ENCODE data around the gene ITK. TPM values are rescaled to one million over a fixed set of nuclear protein-coding genes. Genes with fewer than 3 reads are reported as not detected.

ITK gene
- total and polyA plus RNA-seq, 4 donors: 0.35 to 1.5 (median 0.43) TPM

DNA sequence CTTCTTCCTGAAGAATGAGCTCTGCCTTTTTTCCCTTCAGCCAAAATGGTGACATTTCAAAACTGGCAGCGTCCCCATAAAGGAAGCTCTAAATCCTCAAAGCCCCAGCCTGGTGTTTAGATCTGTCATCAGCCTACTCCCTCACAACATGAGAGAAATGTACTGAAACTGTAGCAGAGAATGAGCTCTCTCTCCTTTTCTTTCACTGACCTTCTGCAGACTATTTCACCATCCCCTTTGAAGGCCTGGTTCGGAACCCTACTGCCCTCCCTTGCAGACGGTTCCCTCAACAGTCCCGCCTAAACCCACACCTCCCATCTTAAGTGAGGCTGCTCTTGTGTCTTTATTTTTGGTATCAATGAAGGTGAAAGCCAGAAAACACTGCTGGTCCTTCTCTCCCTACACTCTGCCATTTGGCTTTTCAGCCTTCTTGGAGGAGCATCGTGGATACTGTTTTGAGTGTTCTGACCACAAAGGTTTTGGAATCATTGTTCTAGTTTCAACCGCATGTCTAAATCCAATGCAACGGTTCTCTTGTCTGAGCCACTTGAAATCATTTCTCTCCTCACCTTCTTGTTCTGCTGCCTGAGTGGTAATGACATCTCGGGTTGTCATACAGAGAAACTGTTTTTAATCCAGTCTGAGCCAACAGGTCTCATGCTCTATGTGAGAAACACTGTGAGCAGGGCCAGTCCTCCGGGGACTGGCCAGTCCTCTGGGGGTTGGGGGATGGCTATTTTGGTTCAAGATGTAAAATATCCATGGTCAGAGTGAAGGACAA lies 39.0 kb downstream of the ITK start:
- no peak for DNase-seq (ENCODE audit: low spot score)
- no peaks in the 10 kb centered on the region for H3K4me1 ChIP-seq (ENCODE audit: control insufficient read depth in 4 of 4, insufficient read depth in 4 of 4, low read length in 3 of 4)
- no peak overlapping the region for H3K4me3 ChIP-seq (ENCODE audit: low read depth in 1 of 3, low read length in 3 of 3)
- 80% methylated on average over 9 of the region's 9 CpGs for WGBS
- TF ChIP-seq YY1 (IDR thresholded peaks at IDR 0.05) (no peak), FOXA1 (IDR thresholded peaks at IDR 0.05) (no peak), HNF4G (IDR thresholded peaks at IDR 0.05) (no peak), FOXA2 (IDR thresholded peaks at IDR 0.05) (no peak), HNF4A (conservative IDR thresholded peaks at IDR 0.05) (no peak), SP1 (IDR thresholded peaks at IDR 0.05) (no peak), TAF1 (conservative IDR thresholded peaks at IDR 0.05) (no peak), EGR1 (IDR thresholded peaks at IDR 0.05; ENCODE audit: low read depth in 2 of 2) (no peak), GABPA (IDR thresholded peaks at IDR 0.05 in 1 of 2, conservative IDR thresholded peaks at IDR 0.05 in 1 of 2) (no peak), RXRA (IDR thresholded peaks at IDR 0.05) (no peak), NR2F2 (IDR thresholded peaks at IDR 0.05) (no peak)
- TF ChIP-seq, protein P1, sequence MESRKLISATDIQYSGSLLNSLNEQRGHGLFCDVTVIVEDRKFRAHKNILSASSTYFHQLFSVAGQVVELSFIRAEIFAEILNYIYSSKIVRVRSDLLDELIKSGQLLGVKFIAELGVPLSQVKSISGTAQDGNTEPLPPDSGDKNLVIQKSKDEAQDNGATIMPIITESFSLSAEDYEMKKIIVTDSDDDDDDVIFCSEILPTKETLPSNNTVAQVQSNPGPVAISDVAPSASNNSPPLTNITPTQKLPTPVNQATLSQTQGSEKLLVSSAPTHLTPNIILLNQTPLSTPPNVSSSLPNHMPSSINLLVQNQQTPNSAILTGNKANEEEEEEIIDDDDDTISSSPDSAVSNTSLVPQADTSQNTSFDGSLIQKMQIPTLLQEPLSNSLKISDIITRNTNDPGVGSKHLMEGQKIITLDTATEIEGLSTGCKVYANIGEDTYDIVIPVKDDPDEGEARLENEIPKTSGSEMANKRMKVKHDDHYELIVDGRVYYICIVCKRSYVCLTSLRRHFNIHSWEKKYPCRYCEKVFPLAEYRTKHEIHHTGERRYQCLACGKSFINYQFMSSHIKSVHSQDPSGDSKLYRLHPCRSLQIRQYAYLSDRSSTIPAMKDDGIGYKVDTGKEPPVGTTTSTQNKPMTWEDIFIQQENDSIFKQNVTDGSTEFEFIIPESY (IDR thresholded peaks at IDR 0.05): no peak
- TF ChIP-seq, protein P2, sequence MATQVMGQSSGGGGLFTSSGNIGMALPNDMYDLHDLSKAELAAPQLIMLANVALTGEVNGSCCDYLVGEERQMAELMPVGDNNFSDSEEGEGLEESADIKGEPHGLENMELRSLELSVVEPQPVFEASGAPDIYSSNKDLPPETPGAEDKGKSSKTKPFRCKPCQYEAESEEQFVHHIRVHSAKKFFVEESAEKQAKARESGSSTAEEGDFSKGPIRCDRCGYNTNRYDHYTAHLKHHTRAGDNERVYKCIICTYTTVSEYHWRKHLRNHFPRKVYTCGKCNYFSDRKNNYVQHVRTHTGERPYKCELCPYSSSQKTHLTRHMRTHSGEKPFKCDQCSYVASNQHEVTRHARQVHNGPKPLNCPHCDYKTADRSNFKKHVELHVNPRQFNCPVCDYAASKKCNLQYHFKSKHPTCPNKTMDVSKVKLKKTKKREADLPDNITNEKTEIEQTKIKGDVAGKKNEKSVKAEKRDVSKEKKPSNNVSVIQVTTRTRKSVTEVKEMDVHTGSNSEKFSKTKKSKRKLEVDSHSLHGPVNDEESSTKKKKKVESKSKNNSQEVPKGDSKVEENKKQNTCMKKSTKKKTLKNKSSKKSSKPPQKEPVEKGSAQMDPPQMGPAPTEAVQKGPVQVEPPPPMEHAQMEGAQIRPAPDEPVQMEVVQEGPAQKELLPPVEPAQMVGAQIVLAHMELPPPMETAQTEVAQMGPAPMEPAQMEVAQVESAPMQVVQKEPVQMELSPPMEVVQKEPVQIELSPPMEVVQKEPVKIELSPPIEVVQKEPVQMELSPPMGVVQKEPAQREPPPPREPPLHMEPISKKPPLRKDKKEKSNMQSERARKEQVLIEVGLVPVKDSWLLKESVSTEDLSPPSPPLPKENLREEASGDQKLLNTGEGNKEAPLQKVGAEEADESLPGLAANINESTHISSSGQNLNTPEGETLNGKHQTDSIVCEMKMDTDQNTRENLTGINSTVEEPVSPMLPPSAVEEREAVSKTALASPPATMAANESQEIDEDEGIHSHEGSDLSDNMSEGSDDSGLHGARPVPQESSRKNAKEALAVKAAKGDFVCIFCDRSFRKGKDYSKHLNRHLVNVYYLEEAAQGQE (IDR thresholded peaks at IDR 0.05): no peak
- TF ChIP-seq, protein P3, sequence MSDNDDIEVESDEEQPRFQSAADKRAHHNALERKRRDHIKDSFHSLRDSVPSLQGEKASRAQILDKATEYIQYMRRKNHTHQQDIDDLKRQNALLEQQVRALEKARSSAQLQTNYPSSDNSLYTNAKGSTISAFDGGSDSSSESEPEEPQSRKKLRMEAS (IDR thresholded peaks at IDR 0.05): no peak
- TF ChIP-seq, protein P4, sequence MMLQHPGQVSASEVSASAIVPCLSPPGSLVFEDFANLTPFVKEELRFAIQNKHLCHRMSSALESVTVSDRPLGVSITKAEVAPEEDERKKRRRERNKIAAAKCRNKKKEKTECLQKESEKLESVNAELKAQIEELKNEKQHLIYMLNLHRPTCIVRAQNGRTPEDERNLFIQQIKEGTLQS (IDR thresholded peaks at IDR 0.05): no peak
- H3K36me3 ChIP-seq (ENCODE audit: control insufficient read depth in 4 of 4, insufficient read depth in 3 of 4, low read depth in 1 of 4, low read length in 3 of 4): no peaks in the 10 kb centered on the region
- no peaks in the 10 kb centered on the region for H3K27me3 ChIP-seq (ENCODE audit: control insufficient read depth in 4 of 4, insufficient read depth in 4 of 4, low read length in 3 of 4)
- no peak overlapping the region for H3K27ac ChIP-seq (ENCODE audit: low read depth in 1 of 2, low read length in 2 of 2)
- H3K9ac ChIP-seq (ENCODE audit: low read depth in 1 of 2, low read length in 2 of 2): no peak overlapping the region
- no peaks in the 10 kb centered on the region for H3K9me3 ChIP-seq (ENCODE audit: control insufficient read depth in 4 of 4, low read length in 3 of 4)

DNA sequence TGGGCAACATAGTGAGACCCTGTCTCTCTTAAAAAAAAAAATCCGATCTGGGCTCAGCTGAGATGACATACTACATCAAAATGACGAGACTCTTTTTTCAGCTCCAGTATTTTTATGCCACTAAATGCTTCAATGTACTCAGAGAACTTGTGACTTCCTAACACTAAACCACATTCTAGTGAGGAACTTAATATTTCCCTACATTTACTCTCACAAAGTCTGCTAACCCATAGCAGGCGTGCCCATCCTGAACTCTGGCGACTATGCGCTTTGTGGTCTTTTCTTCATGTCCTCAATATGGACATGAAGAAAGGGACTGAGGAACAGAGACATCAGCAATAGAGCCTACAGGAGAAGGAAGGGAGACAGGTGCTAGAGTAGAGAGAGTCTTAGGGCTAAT lies 41.3 kb downstream of the ITK start:
- Histone ChIP-seq H3K4me3 (ENCODE audit: low read depth in 1 of 3, low read length in 3 of 3) (no peak overlapping the region), H3K9ac (ENCODE audit: low read depth in 1 of 2, low read length in 2 of 2) (no peak overlapping the region), H3K36me3 (ENCODE audit: control insufficient read depth in 4 of 4, insufficient read depth in 3 of 4, low read depth in 1 of 4, low read length in 3 of 4) (no peaks in the 10 kb centered on the region), H3K27ac (ENCODE audit: low read depth in 1 of 2, low read length in 2 of 2) (no peak overlapping the region), H3K9me3 (ENCODE audit: control insufficient read depth in 4 of 4, low read length in 3 of 4) (no peaks in the 10 kb centered on the region), H3K27me3 (ENCODE audit: control insufficient read depth in 4 of 4, insufficient read depth in 4 of 4, low read length in 3 of 4) (no peaks in the 10 kb centered on the region), H3K4me1 (ENCODE audit: control insufficient read depth in 4 of 4, insufficient read depth in 4 of 4, low read length in 3 of 4) (no peaks in the 10 kb centered on the region)
- 85% methylated on average over 5 of the region's 5 CpGs for WGBS
- TF ChIP-seq, protein P1 (IDR thresholded peaks at IDR 0.05): no peak
- TF ChIP-seq NR2F2 (IDR thresholded peaks at IDR 0.05) (no peak), RAD21 (IDR thresholded peaks at IDR 0.05) (no peak), HNF4A (conservative IDR thresholded peaks at IDR 0.05) (no peak), TAF1 (conservative IDR thresholded peaks at IDR 0.05) (no peak), RXRA (IDR thresholded peaks at IDR 0.05) (no peak), HNF4G (IDR thresholded peaks at IDR 0.05) (no peak), FOXA2 (IDR thresholded peaks at IDR 0.05) (no peak), JUND (IDR thresholded peaks at IDR 0.05) (no peak), EGR1 (IDR thresholded peaks at IDR 0.05; ENCODE audit: low read depth in 2 of 2) (no peak), FOXA1 (IDR thresholded peaks at IDR 0.05) (no peak), SP1 (IDR thresholded peaks at IDR 0.05) (no peak)
- TF ChIP-seq, protein P5, sequence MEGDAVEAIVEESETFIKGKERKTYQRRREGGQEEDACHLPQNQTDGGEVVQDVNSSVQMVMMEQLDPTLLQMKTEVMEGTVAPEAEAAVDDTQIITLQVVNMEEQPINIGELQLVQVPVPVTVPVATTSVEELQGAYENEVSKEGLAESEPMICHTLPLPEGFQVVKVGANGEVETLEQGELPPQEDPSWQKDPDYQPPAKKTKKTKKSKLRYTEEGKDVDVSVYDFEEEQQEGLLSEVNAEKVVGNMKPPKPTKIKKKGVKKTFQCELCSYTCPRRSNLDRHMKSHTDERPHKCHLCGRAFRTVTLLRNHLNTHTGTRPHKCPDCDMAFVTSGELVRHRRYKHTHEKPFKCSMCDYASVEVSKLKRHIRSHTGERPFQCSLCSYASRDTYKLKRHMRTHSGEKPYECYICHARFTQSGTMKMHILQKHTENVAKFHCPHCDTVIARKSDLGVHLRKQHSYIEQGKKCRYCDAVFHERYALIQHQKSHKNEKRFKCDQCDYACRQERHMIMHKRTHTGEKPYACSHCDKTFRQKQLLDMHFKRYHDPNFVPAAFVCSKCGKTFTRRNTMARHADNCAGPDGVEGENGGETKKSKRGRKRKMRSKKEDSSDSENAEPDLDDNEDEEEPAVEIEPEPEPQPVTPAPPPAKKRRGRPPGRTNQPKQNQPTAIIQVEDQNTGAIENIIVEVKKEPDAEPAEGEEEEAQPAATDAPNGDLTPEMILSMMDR (IDR thresholded peaks at IDR 0.05; ENCODE audit: low read depth, low read length, missing input control): no peak
- TF ChIP-seq, protein P3 (IDR thresholded peaks at IDR 0.05): no peak
- no peak for DNase-seq (ENCODE audit: low spot score)
